HepG2 (cell line): ENCODE measurements around the gene OTUB2. TPM values are rescaled to one million over a fixed set of nuclear protein-coding genes. Genes with fewer than 3 reads are reported as not detected.

Experiments used
- AKAP8 ChIP-seq: sonication (generic); formaldehyde crosslinking; IDR thresholded peaks from 2 replicates; pipeline ENCODE4 v1.5.1; 2020; ENCODE audit warnings: mild to moderate bottlenecking, missing genetic modification reagents
- BCL3 ChIP-seq: sonication (generic); formaldehyde crosslinking; IDR thresholded peaks from 2 replicates; pipeline ENCODE4 v1.5.1; 2020; ENCODE audit warnings: mild to moderate bottlenecking, missing genetic modification reagents, moderate library complexity
- CSRNP1 ChIP-seq: sonication (generic); formaldehyde crosslinking; IDR thresholded peaks from 2 replicates; pipeline ENCODE4 v1.8.1; 2023; ENCODE audit warnings: mild to moderate bottlenecking, missing genetic modification reagents
- FOXC1 ChIP-seq: sonication (generic); formaldehyde crosslinking; IDR thresholded peaks from 2 replicates; pipeline ENCODE4 v1.8.0; 2022; ENCODE audit warnings: mild to moderate bottlenecking, missing genetic modification reagents, borderline replicate concordance
- FOXK1 ChIP-seq: sonication (generic); formaldehyde crosslinking; IDR thresholded peaks from 2 replicates; pipeline ENCODE4 v1.4.0; 2020; ENCODE audit warnings: low read depth, missing genetic modification reagents, borderline replicate concordance
- GATAD1 ChIP-seq: IDR thresholded peaks from 2 replicates; pipeline ENCODE4 v1.6.1; 2016; ENCODE audit warnings: missing genetic modification reagents, missing compliant biosample characterization
- HMG20B ChIP-seq: conservative IDR thresholded peaks from 2 replicates; pipeline ENCODE4 v1.6.1; 2016; ENCODE audit warnings: missing genetic modification reagents, missing compliant biosample characterization
- MBD4 ChIP-seq: IDR thresholded peaks from 2 replicates; pipeline ENCODE4 v1.6.1; 2012; ENCODE audit warnings: low read length, inconsistent platforms, borderline replicate concordance
- PHF5A ChIP-seq: IDR thresholded peaks from one replicate; pipeline ENCODE4 v1.6.1; 2018; ENCODE audit warnings: low read depth, missing genetic modification reagents; ENCODE audit not compliant: unreplicated experiment
- RBFOX2 ChIP-seq: fragments of 200-400 bp; formaldehyde crosslinking; IDR thresholded peaks from 2 replicates; pipeline ENCODE4 v1.6.1; 2017; ENCODE audit warnings: low read depth, mild to moderate bottlenecking, low read length
- SIX1 ChIP-seq: sonication (generic); formaldehyde crosslinking; IDR thresholded peaks from 2 replicates; pipeline ENCODE4 v1.4.0; 2020; ENCODE audit warnings: missing genetic modification reagents, borderline replicate concordance
- SIX4 ChIP-seq: sonication (generic); formaldehyde crosslinking; IDR thresholded peaks from 2 replicates; pipeline ENCODE4 v1.4.0; 2020; ENCODE audit warnings: missing genetic modification reagents
- SPEN ChIP-seq: sonication (generic); formaldehyde crosslinking; IDR thresholded peaks from 2 replicates; pipeline ENCODE4 v1.5.1; 2020; ENCODE audit warnings: low read depth, mild to moderate bottlenecking, missing genetic modification reagents
- ZBTB8A ChIP-seq: sonication (generic); formaldehyde crosslinking; IDR thresholded peaks from 2 replicates; pipeline ENCODE4 v1.4.0; 2020; ENCODE audit warnings: mild to moderate bottlenecking, low read depth, missing genetic modification reagents, borderline replicate concordance
- ZNF121 ChIP-seq: sonication (generic); formaldehyde crosslinking; IDR thresholded peaks from 2 replicates; pipeline ENCODE4 v1.5.0; 2020; ENCODE audit warnings: mild to moderate bottlenecking, missing genetic modification reagents
- ZNF225 ChIP-seq: sonication (generic); formaldehyde crosslinking; IDR thresholded peaks from 2 replicates; pipeline ENCODE4 v1.4.0; 2020; ENCODE audit warnings: mild to moderate bottlenecking, missing genetic modification reagents
- ZNF264 ChIP-seq: sonication (generic); formaldehyde crosslinking; IDR thresholded peaks from 2 replicates; pipeline ENCODE4 v1.4.0; 2020; ENCODE audit warnings: missing genetic modification reagents
- ZNF44 ChIP-seq: sonication (generic); formaldehyde crosslinking; IDR thresholded peaks from 2 replicates; pipeline ENCODE4 v1.5.1; 2020; ENCODE audit warnings: mild to moderate bottlenecking, missing genetic modification reagents
- ZNF549 ChIP-seq: sonication (generic); formaldehyde crosslinking; IDR thresholded peaks from 2 replicates; pipeline ENCODE4 v1.5.0; 2020; ENCODE audit warnings: missing genetic modification reagents
- ZNF564 ChIP-seq: sonication (generic); formaldehyde crosslinking; IDR thresholded peaks from 2 replicates; pipeline ENCODE4 v1.8.1; 2023; ENCODE audit warnings: mild to moderate bottlenecking, missing genetic modification reagents
- ZNF720 ChIP-seq: sonication (generic); formaldehyde crosslinking; IDR thresholded peaks from 2 replicates; pipeline ENCODE4 v1.4.0; 2020; ENCODE audit warnings: missing genetic modification reagents
- ZNF780A ChIP-seq: sonication (generic); formaldehyde crosslinking; IDR thresholded peaks from 2 replicates; pipeline ENCODE4 v1.8.0; 2022; ENCODE audit warnings: mild to moderate bottlenecking, missing genetic modification reagents, moderate library complexity
- polyA plus RNA-seq, 8 experiments: library from polyadenylated mRNA; depleted of rRNA in 3 of 8; stranded (reverse) in 7 of 8; unstranded in 1 of 8; fragments of >200 nt; fragmentation: Illumina TruSeq in 4 of 8; extraction: Trizol in 4 of 8; gene quantifications; 2 replicates each; pipeline versions ENCODE4 v1.2.1 to v1.2.3, GENCODE V29; 2011 to 2016; ENCODE audit warnings: low read depth in 4 of 8, missing spikeins in 1 of 8, mixed read lengths in 1 of 8; ENCODE audit not compliant: insufficient read depth in 1 of 8
- total RNA-seq, 5 experiments: library from RNA; depleted of rRNA; stranded (reverse); fragments of >200 nt; fragmentation: Illumina TruSeq; extraction: Trizol; gene quantifications; 2 replicates each; pipeline ENCODE4 v1.2.3, GENCODE V29; 2016; ENCODE audit warnings: low read depth in 1 of 5
- TF ChIP-seq, protein P1 (sequence below): sonication (generic); formaldehyde crosslinking; IDR thresholded peaks from 2 replicates; pipeline ENCODE4 v1.5.0; 2020; ENCODE audit warnings: missing genetic modification reagents, mild to moderate bottlenecking, borderline replicate concordance
- TF ChIP-seq, protein P2 (sequence below), 2 experiments: IDR thresholded peaks; 2 replicates each; pipeline ENCODE4 v1.6.1; 2011 to 2012; ENCODE audit warnings: low read length in 2 of 2, borderline replicate concordance in 1 of 2, low read depth in 1 of 2, mild to moderate bottlenecking in 1 of 2, moderate library complexity in 1 of 2

The OTUB2 gene
- total and polyA plus RNA-seq, 2 of the 13 experiments (the other 11 are each of a cell fraction or from before 2014, with no cell fraction given) = 2.2 to 2.4 TPM

GRCh38 chr14:94080621-94081385 is 54.7 kb downstream of the OTUB2 start, which contains the start of the genes DDX24 and IFI27L1 (continued):
- TF ChIP-seq CSRNP1 (no peak), FOXK1 (CRISPR knock-in tag) (no peak; the same call in 1 of the 2 replicates), ZNF780A (CRISPR knock-in tag) (no peak), RBFOX2 (peak; percentile 86), ZNF549 (CRISPR knock-in tag) (no peak), PHF5A (CRISPR knock-in tag) (no peak), ZNF44 (CRISPR knock-in tag) (no peak), GATAD1 (CRISPR knock-in tag) (peak; percentile 85), AKAP8 (CRISPR knock-in tag) (peak; percentile 75; the same call in 1 of the 2 replicates), HMG20B (CRISPR knock-in tag) (no peak), SPEN (CRISPR knock-in tag) (peak; percentile 71), FOXC1 (CRISPR knock-in tag) (no peak), ZNF225 (CRISPR knock-in tag) (no peak), ZNF264 (CRISPR knock-in tag) (no peak), ZNF720 (no peak), BCL3 (peak; percentile 22; the same call in 1 of the 2 replicates), ZBTB8A (CRISPR knock-in tag) (no peak), SIX4 (CRISPR knock-in tag) (no peak), SIX1 (CRISPR knock-in tag) (no peak), ZNF121 (CRISPR knock-in tag) (no peak), ZNF564 (no peak), MBD4 (no peak)
- TF ChIP-seq, protein P1, sequence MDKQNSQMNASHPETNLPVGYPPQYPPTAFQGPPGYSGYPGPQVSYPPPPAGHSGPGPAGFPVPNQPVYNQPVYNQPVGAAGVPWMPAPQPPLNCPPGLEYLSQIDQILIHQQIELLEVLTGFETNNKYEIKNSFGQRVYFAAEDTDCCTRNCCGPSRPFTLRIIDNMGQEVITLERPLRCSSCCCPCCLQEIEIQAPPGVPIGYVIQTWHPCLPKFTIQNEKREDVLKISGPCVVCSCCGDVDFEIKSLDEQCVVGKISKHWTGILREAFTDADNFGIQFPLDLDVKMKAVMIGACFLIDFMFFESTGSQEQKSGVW = 0 out of 2 replicates have a peak, but pooled peaks have one; percentile 48
- TF ChIP-seq, protein P2, sequence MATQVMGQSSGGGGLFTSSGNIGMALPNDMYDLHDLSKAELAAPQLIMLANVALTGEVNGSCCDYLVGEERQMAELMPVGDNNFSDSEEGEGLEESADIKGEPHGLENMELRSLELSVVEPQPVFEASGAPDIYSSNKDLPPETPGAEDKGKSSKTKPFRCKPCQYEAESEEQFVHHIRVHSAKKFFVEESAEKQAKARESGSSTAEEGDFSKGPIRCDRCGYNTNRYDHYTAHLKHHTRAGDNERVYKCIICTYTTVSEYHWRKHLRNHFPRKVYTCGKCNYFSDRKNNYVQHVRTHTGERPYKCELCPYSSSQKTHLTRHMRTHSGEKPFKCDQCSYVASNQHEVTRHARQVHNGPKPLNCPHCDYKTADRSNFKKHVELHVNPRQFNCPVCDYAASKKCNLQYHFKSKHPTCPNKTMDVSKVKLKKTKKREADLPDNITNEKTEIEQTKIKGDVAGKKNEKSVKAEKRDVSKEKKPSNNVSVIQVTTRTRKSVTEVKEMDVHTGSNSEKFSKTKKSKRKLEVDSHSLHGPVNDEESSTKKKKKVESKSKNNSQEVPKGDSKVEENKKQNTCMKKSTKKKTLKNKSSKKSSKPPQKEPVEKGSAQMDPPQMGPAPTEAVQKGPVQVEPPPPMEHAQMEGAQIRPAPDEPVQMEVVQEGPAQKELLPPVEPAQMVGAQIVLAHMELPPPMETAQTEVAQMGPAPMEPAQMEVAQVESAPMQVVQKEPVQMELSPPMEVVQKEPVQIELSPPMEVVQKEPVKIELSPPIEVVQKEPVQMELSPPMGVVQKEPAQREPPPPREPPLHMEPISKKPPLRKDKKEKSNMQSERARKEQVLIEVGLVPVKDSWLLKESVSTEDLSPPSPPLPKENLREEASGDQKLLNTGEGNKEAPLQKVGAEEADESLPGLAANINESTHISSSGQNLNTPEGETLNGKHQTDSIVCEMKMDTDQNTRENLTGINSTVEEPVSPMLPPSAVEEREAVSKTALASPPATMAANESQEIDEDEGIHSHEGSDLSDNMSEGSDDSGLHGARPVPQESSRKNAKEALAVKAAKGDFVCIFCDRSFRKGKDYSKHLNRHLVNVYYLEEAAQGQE (IDR thresholded peaks at IDR 0.05; ENCODE audit: borderline replicate concordance in 1 of 2, low read depth in 1 of 2, low read length in 2 of 2) = no peak
